Measurements from ENCODE around the gene AEN.

The AEN gene

DNA sequence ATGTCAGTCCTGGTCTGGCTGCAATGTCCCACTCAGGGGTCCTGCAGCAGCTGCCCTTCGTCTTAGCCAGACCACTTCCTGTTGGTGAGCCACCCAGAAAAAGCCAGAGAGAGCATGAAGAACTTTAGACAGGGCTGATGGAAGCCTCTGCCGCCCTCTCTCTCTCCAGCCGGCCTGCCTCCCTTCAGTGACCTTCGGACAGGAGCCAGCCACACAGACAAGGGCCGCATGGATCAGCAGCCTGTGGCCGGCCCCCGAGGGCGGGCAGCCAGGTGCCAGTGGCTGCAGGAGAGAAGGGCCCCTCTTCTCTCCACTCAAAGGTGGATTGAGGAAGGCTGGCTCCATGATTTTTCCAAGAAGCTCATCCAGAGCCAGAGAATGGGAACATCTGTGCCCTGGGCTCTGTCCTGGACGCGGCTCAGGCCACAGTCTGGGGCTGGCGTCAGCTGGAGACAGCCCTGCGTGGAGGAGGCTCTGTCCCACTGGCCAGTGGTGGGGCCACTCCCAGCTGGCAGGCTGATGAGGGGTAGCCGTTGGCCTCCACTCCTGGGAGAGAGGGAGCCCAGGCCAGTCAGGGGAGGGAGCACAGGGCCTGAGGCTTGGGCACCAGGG is 60.6 kb downstream of the AEN start:
- DNase-seq, result no peak
